Astrocyte of the spinal cord (primary cell): ENCODE data around the gene SEL1L3.
A peak's percentile ranks its signal among the peaks of the same experiment; 100 is the strongest.

Source experiments
- DNase-seq: peaks from one replicate; pipeline ENCODE4 v3.0.0; 2011; ENCODE audit warnings: low read depth, low spot score
- H3K4me3 ChIP-seq: 2 replicates; pipeline ENCODE4 v1.5.1; 2011; ENCODE audit warnings: low read depth, mild to moderate bottlenecking, low read length, moderate library complexity
- in situ Hi-C: cut with HindIII; loops from 2 replicates; pipeline ENCODE4 v1.10.0; 2017; ENCODE audit warnings: low sequenced_read_pairs
- TF ChIP-seq, protein P1 (sequence below): IDR thresholded peaks from 2 replicates; pipeline ENCODE4 v1.5.1; 2012; ENCODE audit warnings: low read depth, mild to moderate bottlenecking, low read length, inconsistent platforms

Gene SEL1L3

GRCh38 chr4:25823632-25824031 lies 39.2 kb downstream of the SEL1L3 start:
- no peak overlapping the region for H3K4me3 ChIP-seq
- TF ChIP-seq, protein P1, sequence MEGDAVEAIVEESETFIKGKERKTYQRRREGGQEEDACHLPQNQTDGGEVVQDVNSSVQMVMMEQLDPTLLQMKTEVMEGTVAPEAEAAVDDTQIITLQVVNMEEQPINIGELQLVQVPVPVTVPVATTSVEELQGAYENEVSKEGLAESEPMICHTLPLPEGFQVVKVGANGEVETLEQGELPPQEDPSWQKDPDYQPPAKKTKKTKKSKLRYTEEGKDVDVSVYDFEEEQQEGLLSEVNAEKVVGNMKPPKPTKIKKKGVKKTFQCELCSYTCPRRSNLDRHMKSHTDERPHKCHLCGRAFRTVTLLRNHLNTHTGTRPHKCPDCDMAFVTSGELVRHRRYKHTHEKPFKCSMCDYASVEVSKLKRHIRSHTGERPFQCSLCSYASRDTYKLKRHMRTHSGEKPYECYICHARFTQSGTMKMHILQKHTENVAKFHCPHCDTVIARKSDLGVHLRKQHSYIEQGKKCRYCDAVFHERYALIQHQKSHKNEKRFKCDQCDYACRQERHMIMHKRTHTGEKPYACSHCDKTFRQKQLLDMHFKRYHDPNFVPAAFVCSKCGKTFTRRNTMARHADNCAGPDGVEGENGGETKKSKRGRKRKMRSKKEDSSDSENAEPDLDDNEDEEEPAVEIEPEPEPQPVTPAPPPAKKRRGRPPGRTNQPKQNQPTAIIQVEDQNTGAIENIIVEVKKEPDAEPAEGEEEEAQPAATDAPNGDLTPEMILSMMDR, result no peak
- in situ Hi-C loops, result no loop called here
- no peak for DNase-seq

DNA sequence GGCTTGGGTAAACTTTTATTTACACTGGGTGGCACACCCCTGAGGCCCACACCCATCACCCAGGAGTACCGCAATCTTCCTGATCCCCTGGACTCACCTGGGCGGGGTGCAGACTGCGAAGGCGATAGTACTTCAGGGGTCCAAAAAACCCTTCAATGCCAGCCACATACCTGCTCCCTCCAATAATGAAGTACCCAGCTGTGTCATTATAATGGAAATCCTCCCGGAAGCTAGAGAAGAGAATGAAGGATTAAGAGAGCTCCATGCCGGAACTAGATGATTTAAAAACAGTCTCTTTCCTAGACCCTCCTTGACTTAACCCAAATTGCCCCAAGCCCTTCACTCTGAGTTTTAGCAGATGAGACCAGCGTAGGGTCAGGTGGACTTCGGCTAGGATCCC lies 40.9 kb downstream of the SEL1L3 start:
- DNase-seq, result no peak
- in situ Hi-C loops, result no loop called here
- H3K4me3 ChIP-seq, result no peak overlapping the region
- TF ChIP-seq, protein P1, result no peak

DNA sequence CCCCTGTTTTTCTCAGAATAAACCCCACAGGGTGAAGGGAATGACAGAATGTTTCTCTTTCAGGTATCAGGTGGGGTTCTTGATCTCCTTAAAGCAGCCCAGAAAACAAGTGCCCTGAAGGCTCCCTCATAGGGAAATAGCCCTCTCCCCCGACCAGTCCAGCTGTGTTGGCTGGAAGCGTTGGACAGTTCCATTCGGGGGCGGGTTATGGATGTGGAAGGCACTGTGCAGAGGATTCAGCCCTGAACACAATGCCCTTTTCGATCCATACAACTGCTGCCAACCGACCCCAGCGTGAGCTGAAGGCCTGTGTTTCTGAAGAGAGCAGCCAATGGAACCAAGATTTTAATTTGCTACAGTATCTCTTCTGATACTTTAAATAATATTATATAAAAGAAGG lies 41.5 kb downstream of the SEL1L3 start:
- in situ Hi-C loops, result no loop called here
- H3K4me3 ChIP-seq, result no peak overlapping the region
- TF ChIP-seq, protein P1, result no peak
- DNase-seq, result no peak

DNA sequence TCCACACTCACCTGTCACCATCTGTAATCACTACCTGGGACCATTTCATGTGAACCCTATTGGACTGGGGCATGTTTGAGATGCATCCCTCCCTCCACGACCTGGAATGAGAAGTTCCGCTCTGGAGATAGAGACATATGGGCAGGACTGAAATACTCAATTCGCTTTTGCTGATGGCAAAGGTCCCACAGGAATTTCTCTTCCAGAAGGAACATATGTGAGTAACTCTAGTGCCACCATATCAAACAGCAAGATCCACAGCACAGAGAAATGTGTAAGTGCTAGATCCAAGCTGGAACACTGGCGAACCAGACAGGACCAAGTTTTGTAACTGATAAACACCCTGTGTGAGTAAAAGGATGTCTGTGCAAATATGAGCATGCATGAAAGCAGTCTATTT lies 43.9 kb downstream of the SEL1L3 start:
- DNase-seq, result no peak
- in situ Hi-C loops, result no loop called here
- TF ChIP-seq, protein P1, result no peak
- no peak overlapping the region for H3K4me3 ChIP-seq

DNA sequence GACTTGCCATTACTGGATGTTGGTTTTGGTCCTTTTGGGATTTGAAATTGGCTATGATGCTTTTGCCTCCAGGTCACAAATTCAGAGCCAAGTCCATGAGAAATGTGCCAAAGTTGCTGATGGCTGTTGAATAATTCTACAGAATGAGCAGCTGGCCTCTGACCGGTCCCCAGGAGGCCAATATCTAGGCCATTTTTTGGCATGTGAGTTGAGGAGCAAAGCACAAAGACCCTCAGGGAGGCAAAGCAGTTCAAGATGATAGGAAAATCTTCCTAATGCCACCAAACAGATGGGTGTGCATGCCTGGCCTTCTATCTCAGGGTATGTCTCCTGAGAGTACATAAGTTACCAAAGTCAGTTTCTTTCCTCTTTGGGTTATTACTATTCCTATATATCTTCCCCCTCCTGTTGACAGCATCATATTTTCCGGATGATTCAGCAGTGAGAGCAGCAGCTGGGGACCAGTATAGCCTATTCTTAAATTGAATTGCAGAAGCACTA lies 44.4 kb downstream of the SEL1L3 start:
- TF ChIP-seq, protein P1, result no peak
- in situ Hi-C loops, result no loop called here
- DNase-seq, result no peak
- H3K4me3 ChIP-seq, result no peak overlapping the region

DNA sequence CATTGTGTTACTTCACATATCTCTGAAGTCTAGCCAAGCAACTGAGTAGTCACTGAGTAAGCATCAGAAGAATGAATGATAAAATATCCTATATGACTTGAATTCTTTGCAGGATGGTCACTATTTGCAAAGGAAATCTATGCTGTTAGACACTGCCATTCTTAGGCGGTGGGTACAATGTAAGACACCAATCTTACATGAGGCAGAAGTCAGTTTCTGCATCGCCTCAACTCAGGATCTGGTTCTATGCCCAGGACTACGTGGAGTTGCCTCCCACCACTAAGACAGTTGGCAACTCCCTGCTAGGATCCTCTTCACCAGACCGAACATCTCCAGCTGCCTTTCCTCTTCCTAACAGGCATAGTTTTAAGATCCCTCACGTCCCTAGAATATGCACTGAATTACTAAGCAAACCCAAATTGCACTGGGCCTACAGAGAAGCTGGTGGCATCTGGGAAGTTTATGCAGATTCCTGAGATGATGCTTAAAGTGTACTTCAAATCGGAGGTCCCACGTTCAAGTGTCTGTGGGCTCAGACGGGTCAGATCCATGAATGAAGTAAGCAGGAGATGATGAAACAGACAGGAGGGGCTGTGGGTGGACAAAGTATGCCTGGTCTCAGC lies 45.6 kb downstream of the SEL1L3 start:
- peak; percentile 70 for DNase-seq
- H3K4me3 ChIP-seq, result no peak overlapping the region
- TF ChIP-seq, protein P1, result no peak

More for the DNA sequence above, 45.6 kb downstream of the SEL1L3 start:
- in situ Hi-C loops, result no loop called here
